Neural cell (in vitro differentiated cells): ENCODE results near the gene AP2A2. TPM values are rescaled to one million over a fixed set of nuclear protein-coding genes. Genes with fewer than 3 reads are reported as not detected.

Experiments used
- H2AFZ ChIP-seq: fragments of 200-600, 300-800 bp; sonication (generic), shearing (Covaris generic); 2 replicates; pipeline ENCODE4 v1.6.0; 2014; ENCODE audit warnings: low read depth, mild to moderate bottlenecking, antibody characterized with exemption, low read length, moderate library complexity
- H3F3A ChIP-seq: fragments of 200-600 bp; shearing (Covaris generic); 2 replicates; pipeline ENCODE4 v1.6.1; 2016; ENCODE audit warnings: mild to moderate bottlenecking, moderate library complexity, mixed read lengths, antibody characterized with exemption, low read length; ENCODE audit not compliant: insufficient read depth, poor library complexity, severe bottlenecking
- H3K27ac ChIP-seq: fragments of 200-600, 300-800 bp; sonication (generic), shearing (Covaris generic); 2 replicates; pipeline ENCODE4 v1.5.1; 2014; ENCODE audit warnings: mild to moderate bottlenecking, low read length, moderate library complexity
- H3K27me3 ChIP-seq: fragments of 300-800, 200-600 bp; sonication (generic), shearing (Covaris generic); 2 replicates; pipeline ENCODE4 v1.6.0; 2014; ENCODE audit warnings: mild to moderate bottlenecking, low read depth, low read length, moderate library complexity; ENCODE audit not compliant: insufficient read depth
- H3K36me3 ChIP-seq: fragments of 300-800, 200-600 bp; sonication (generic), shearing (Covaris generic); 2 replicates; pipeline ENCODE4 v1.5.1; 2014; ENCODE audit warnings: mild to moderate bottlenecking, antibody characterized with exemption, low read length, moderate library complexity; ENCODE audit not compliant: insufficient read depth
- H3K4me2 ChIP-seq: fragments of 300-800, 200-600 bp; sonication (generic), shearing (Covaris generic); 2 replicates; pipeline ENCODE4 v1.6.0; 2014; ENCODE audit warnings: mild to moderate bottlenecking, low read length
- H3K4me3 ChIP-seq: fragments of 300-800, 200-600 bp; sonication (generic), shearing (Covaris generic); 2 replicates; pipeline ENCODE4 v1.5.1; 2014; ENCODE audit warnings: mild to moderate bottlenecking, low read length, moderate library complexity
- H3K79me2 ChIP-seq: fragments of 200-600 bp; shearing (Covaris generic); replicated peaks from 2 replicates; pipeline ENCODE4 v1.6.0; 2014; ENCODE audit warnings: mild to moderate bottlenecking, low read length, moderate library complexity; ENCODE audit not compliant: insufficient read depth
- H3K9ac ChIP-seq: fragments of 300-800, 200-600 bp; sonication (generic), shearing (Covaris generic); 2 replicates; pipeline ENCODE4 v1.6.1; 2016; ENCODE audit warnings: mild to moderate bottlenecking, low read length, mixed read lengths
- H3K9me2 ChIP-seq: fragments of 200-600 bp; shearing (Covaris generic); 2 replicates; pipeline ENCODE4 v1.6.1; 2016; ENCODE audit warnings: mild to moderate bottlenecking, low read length, mixed read lengths; ENCODE audit not compliant: insufficient read depth
- H3K9me3 ChIP-seq: fragments of 200-600, 300-800 bp; sonication (generic), shearing (Covaris generic); 2 replicates; pipeline ENCODE4 v1.6.1; 2016; ENCODE audit warnings: mild to moderate bottlenecking, mixed run types, low read length, moderate library complexity, mixed read lengths
- H4K20me1 ChIP-seq: fragments of 200-600 bp; shearing (Covaris generic); 2 replicates; pipeline ENCODE4 v1.6.1; 2016; ENCODE audit warnings: mild to moderate bottlenecking, mixed run types; ENCODE audit not compliant: insufficient read depth
- CTCF ChIP-seq: fragments of 450-650 bp; IDR thresholded peaks from 2 replicates; pipeline ENCODE4 v1.5.1; 2014; ENCODE audit warnings: antibody characterized with exemption, mild to moderate bottlenecking, moderate library complexity; ENCODE audit not compliant: poor library complexity, severe bottlenecking
- EP300 ChIP-seq: fragments of 450-650 bp; conservative IDR thresholded peaks from 2 replicates; pipeline ENCODE4 v1.6.1; 2014; ENCODE audit warnings: antibody characterized with exemption, mild to moderate bottlenecking, moderate library complexity; ENCODE audit not compliant: poor library complexity, severe bottlenecking
- EZH2 ChIP-seq: fragments of 200-600, 300-800 bp; shearing (Covaris generic), sonication (generic); IDR thresholded peaks from 2 replicates; pipeline ENCODE4 v1.6.1; 2014; ENCODE audit warnings: antibody characterized with exemption, low read length, borderline replicate concordance, mild to moderate bottlenecking; ENCODE audit not compliant: insufficient read depth, poor library complexity, severe bottlenecking
- MXI1 ChIP-seq: fragments of 450-650 bp; conservative IDR thresholded peaks from 2 replicates; pipeline ENCODE4 v1.6.1; 2014; ENCODE audit warnings: antibody characterized with exemption, mild to moderate bottlenecking; ENCODE audit not compliant: poor library complexity, severe bottlenecking
- POLR2AphosphoS5 ChIP-seq: IDR thresholded peaks from 2 replicates; pipeline ENCODE4 v1.6.1; 2012
- RAD21 ChIP-seq: fragments of 450-650 bp; conservative IDR thresholded peaks from 2 replicates; pipeline ENCODE4 v1.6.1; 2014; ENCODE audit warnings: antibody characterized with exemption, mild to moderate bottlenecking, moderate library complexity
- REST ChIP-seq: IDR thresholded peaks from 2 replicates; pipeline ENCODE4 v1.6.1; 2012; ENCODE audit warnings: borderline replicate concordance
- SMC3 ChIP-seq: fragments of 450-650 bp; conservative IDR thresholded peaks from 2 replicates; pipeline ENCODE4 v1.6.1; 2014; ENCODE audit warnings: antibody characterized with exemption, mild to moderate bottlenecking, moderate library complexity; ENCODE audit not compliant: poor library complexity
- TAF1 ChIP-seq: IDR thresholded peaks from 2 replicates; pipeline ENCODE4 v1.6.1; 2012; ENCODE audit warnings: low read depth
- polyA plus RNA-seq: library from polyadenylated mRNA; depleted of rRNA; stranded (reverse); fragments of >200 nt; gene quantifications from 2 replicates; pipeline ENCODE4 v1.2.3, GENCODE V29; 2014

AP2A2 gene
- polyA plus RNA-seq, 1 donor from 2014 or later = 46.5 TPM

- Histone ChIP-seq H3K9me2 (no peaks in the 10 kb centered on the region), H3K4me3 (no peak overlapping the region), H3K79me2 (peaks cover 70% of the 10 kb centered on the region), H4K20me1 (no peaks in the 10 kb centered on the region), H3F3A (no peaks in the 10 kb centered on the region), H3K27ac (no peak overlapping the region), H3K36me3 (no peaks in the 10 kb centered on the region), H3K9ac (no peak overlapping the region), H2AFZ (no peak overlapping the region), H3K4me2 (no peak overlapping the region), H3K9me3 (no peaks in the 10 kb centered on the region), H3K27me3 (no peaks in the 10 kb centered on the region)
- TF ChIP-seq EP300 (no peak), EZH2 (no peak), CTCF (no peak), POLR2AphosphoS5 (no peak), SMC3 (no peak), REST (no peak), MXI1 (no peak), RAD21 (no peak), TAF1 (no peak)
Observed at GRCh38 chr11:934527-934926, 8.9 kb downstream of the AP2A2 start.

- H3K9me2 ChIP-seq = no peaks in the 10 kb centered on the region
- no peak overlapping the region for H2AFZ ChIP-seq
- H3K9me3 ChIP-seq = no peaks in the 10 kb centered on the region
- H3K9ac ChIP-seq = no peak overlapping the region
- no peak for TF ChIP-seq EP300
- TF ChIP-seq POLR2AphosphoS5 = no peak
- no peak for TF ChIP-seq SMC3
- TF ChIP-seq CTCF = no peak
- TF ChIP-seq TAF1 = no peak
- TF ChIP-seq EZH2 = no peak
- no peak for TF ChIP-seq REST
- no peak for TF ChIP-seq MXI1
- TF ChIP-seq RAD21 = no peak
- no peak overlapping the region for H3K27ac ChIP-seq
- peaks cover 73% of the 10 kb centered on the region for H3K79me2 ChIP-seq
- no peak overlapping the region for H3K4me3 ChIP-seq
- no peaks in the 10 kb centered on the region for H3F3A ChIP-seq
- no peaks in the 10 kb centered on the region for H3K27me3 ChIP-seq
- no peaks in the 10 kb centered on the region for H4K20me1 ChIP-seq
- H3K4me2 ChIP-seq = no peak overlapping the region
- H3K36me3 ChIP-seq = no peaks in the 10 kb centered on the region
Observed at GRCh38 chr11:936199-936598, 10.5 kb downstream of the AP2A2 start.
